ENCODE measurements around the gene SMIM14. TPM values are rescaled to one million over a fixed set of nuclear protein-coding genes. Genes with fewer than 3 reads are reported as not detected.

SMIM14 gene
- total and polyA plus RNA-seq, 3 donors from 2014 or later: 20.4 to 73.8 (median 32.0) TPM

DNA sequence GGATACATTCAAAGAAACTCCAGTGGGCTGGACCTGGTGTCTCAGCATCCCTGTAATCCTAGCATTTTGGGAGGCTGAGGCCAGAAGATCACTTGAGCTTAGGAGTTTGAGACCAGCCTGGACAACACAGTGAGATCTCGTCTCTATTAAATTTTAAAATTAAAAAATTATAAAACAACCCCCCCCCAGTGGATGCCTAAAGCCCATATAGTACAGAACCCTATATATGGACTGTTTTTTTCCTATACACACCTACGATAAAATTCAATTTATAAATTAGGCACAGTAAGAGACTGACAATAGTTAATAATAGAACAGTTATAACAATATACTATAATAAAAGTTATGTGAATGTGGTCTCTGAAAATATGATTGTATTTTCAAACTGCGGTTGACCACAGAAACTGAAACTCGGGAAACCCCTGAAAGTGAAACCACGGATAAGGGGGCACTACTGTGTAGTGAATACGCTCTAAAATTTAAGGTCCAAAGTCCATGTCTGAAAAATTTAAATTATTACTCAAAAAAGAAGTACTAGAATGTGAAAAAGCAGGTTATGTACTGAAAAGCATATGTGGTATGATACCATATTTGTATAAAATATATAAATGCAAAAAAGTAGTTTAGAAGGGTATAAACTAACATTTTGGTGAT, 2.0 kb downstream of the SMIM14 start:
- peak overlapping the region; percentile 97 to 99 for H3K27ac ChIP-seq
- TF ChIP-seq CTCF (IDR thresholded peaks at IDR 0.05) (no peak), POLR2A (IDR thresholded peaks at IDR 0.05) (no peak)
- intact Hi-C loops (cut with DNase I; ENCODE audit: low total_unique reads): loop anchor here (10.0 kb wide), 1 partner anchor 112 kb away; the partner anchor contains the start of gene UGDH
- no peaks in the 10 kb centered on the region for H3K27me3 ChIP-seq
- no peaks in the 10 kb centered on the region for H3K36me3 ChIP-seq (ENCODE audit: low read depth, missing control alignments)
- H3K4me1 ChIP-seq: peaks cover 12% of the 10 kb centered on the region
- 5% methylated on average over 6 of the region's 6 CpGs for WGBS, 2 donors
- peak overlapping the region; percentile 93 to 95 for H3K4me3 ChIP-seq
- no peaks in the 10 kb centered on the region for H3K9me3 ChIP-seq
- no peak for DNase-seq

DNA sequence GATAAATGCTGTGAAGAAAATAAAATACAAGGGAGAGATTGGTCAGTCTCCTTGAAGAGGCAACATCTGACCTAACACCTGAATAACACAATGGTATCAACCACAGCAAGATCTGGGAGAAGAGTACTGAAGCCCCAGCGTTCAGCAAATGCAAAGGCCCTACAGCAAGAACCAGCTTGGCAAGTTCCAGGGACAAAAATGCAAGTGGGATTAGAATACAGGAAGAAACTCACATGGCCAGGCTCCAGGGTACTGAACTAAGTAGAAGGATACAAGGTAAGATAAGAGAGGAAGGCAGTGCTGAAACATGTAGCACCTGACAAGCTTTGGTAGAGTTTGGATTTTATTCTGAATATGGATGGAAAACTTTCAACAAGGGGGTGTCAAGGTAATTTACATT, 3.6 kb downstream of the SMIM14 start:
- Histone ChIP-seq H3K27me3 (no peaks in the 10 kb centered on the region), H3K27ac (no peak overlapping the region), H3K9me3 (no peaks in the 10 kb centered on the region), H3K4me3 (no peak overlapping the region), H3K36me3 (ENCODE audit: low read depth, missing control alignments) (no peaks in the 10 kb centered on the region), H3K4me1 (peaks cover 7% of the 10 kb centered on the region)
- WGBS, 2 donors: 69 to 76% methylated on average over 1 of the region's 1 CpG
- intact Hi-C loops (cut with DNase I; ENCODE audit: low total_unique reads): loop anchor here (10.0 kb wide), 1 partner anchor 110 kb away; the partner anchor contains the start of gene UGDH
- no peak for DNase-seq
- TF ChIP-seq CTCF (IDR thresholded peaks at IDR 0.05) (no peak), POLR2A (IDR thresholded peaks at IDR 0.05) (no peak)

DNA sequence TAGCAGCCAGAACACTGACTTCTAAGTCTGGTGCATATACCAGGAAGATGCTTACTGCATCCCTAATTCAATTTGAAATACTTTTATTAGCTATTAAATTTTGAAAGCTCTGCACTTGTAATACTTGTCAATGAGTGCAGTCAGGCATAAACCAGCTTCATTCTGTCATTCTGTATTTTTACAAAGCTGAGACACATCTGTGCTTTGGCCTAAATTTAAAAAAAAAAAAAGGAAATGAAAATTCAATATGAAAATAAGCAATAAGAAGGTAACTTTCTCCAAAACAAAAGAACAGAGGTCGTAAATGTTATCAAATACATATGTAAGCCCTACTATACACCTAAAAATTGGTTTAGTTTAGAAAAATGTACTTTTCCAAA, 7.0 kb downstream of the SMIM14 start:
- DNase-seq: no peak
- Histone ChIP-seq H3K27me3 (no peaks in the 10 kb centered on the region), H3K36me3 (ENCODE audit: low read depth, missing control alignments) (no peaks in the 10 kb centered on the region), H3K9me3 (no peaks in the 10 kb centered on the region), H3K4me1 (peaks cover 8% of the 10 kb centered on the region), H3K27ac (no peak overlapping the region), H3K4me3 (no peak overlapping the region)
- WGBS, 2 donors: 89% methylated on average over 1 of the region's 1 CpG
- intact Hi-C loops (cut with DNase I; ENCODE audit: low total_unique reads): loop anchor here (10.0 kb wide), 1 partner anchor 107 kb away; the partner anchor contains the start of gene UGDH
- TF ChIP-seq CTCF (IDR thresholded peaks at IDR 0.05) (no peak), POLR2A (IDR thresholded peaks at IDR 0.05) (no peak)

DNA sequence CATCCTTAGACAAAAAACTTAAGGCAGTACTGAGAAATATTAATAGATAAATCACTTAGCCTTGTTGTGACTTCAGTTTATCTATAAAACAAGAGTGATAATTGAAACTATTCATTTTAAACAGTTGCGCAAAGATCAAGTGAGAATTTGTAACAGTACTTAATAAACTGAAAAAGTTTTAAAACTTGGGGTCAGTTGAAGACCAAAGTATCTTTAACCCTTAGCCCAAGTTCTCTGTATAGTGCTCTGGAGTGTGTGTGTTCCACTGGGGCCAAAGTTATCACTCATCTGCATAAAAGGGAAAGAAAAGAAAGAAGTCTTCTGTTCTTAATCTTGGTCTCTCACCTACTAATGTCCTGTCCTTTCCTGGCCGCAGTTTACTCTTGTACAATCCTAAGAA, 11.3 kb downstream of the SMIM14 start:
- Histone ChIP-seq H3K4me3 (no peak overlapping the region), H3K27ac (no peak overlapping the region), H3K27me3 (no peaks in the 10 kb centered on the region), H3K4me1 (peaks cover 16% of the 10 kb centered on the region), H3K36me3 (ENCODE audit: low read depth, missing control alignments) (no peaks in the 10 kb centered on the region), H3K9me3 (no peaks in the 10 kb centered on the region)
- 71 to 76% methylated on average over 2 of the region's 2 CpGs for WGBS, 2 donors
- intact Hi-C loops (cut with DNase I; ENCODE audit: low total_unique reads): no loop called here
- TF ChIP-seq POLR2A (IDR thresholded peaks at IDR 0.05) (no peak), CTCF (IDR thresholded peaks at IDR 0.05) (no peak)
- DNase-seq: no peak

DNA sequence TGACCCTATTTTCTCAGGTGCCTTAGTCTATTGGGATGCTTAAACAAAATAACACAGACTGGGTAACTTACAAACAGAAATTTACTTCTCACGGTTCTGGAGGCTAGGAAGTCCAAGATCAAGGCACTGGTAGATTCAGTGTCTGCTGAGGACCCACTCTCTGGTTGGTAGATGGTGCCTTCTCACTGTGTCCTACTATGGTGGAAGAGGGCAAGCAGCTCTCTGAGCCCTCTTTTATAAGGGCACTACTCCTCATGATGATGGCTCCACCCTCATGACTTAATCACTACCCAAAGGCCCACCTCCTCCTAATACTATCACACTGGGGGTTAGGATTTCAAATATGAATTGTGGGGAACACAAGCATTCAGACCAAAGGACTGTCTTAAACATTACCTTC, 11.8 kb downstream of the SMIM14 start:
- no peak overlapping the region for H3K27ac ChIP-seq
- 65 to 83% methylated on average over 1 of the region's 1 CpG for WGBS, 2 donors
- TF ChIP-seq POLR2A (IDR thresholded peaks at IDR 0.05) (no peak), CTCF (IDR thresholded peaks at IDR 0.05) (no peak)
- no peaks in the 10 kb centered on the region for H3K9me3 ChIP-seq
- no peaks in the 10 kb centered on the region for H3K36me3 ChIP-seq (ENCODE audit: low read depth, missing control alignments)
- H3K4me1 ChIP-seq: peaks cover 20% of the 10 kb centered on the region
- intact Hi-C loops (cut with DNase I; ENCODE audit: low total_unique reads): no loop called here
- H3K27me3 ChIP-seq: no peaks in the 10 kb centered on the region
- no peak overlapping the region for H3K4me3 ChIP-seq
- DNase-seq: no peak
